ENCODE results near the gene NTHL1.

DNA sequence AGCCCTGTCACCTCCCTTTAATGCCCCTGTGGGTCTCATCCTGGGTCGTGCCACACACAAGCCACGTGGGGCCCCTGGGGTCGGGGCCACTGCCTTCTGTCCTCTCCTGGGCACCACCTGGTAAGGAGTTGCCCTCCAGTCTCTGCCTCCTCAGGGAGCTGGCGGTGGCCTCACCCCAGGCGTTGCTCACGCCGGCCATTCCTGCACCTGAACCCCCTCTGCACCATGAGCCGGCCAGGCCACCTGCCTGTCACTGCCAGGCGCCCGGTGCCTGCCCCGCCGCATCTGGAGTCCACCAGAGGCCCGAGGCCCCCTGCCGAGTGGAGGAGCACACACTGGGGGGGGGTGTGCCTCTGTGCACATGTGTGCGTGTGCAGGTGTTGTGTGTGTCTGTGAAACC is 10.5 kb downstream of the NTHL1 start:
- TF ChIP-seq, protein P1, sequence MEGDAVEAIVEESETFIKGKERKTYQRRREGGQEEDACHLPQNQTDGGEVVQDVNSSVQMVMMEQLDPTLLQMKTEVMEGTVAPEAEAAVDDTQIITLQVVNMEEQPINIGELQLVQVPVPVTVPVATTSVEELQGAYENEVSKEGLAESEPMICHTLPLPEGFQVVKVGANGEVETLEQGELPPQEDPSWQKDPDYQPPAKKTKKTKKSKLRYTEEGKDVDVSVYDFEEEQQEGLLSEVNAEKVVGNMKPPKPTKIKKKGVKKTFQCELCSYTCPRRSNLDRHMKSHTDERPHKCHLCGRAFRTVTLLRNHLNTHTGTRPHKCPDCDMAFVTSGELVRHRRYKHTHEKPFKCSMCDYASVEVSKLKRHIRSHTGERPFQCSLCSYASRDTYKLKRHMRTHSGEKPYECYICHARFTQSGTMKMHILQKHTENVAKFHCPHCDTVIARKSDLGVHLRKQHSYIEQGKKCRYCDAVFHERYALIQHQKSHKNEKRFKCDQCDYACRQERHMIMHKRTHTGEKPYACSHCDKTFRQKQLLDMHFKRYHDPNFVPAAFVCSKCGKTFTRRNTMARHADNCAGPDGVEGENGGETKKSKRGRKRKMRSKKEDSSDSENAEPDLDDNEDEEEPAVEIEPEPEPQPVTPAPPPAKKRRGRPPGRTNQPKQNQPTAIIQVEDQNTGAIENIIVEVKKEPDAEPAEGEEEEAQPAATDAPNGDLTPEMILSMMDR (conservative IDR thresholded peaks at IDR 0.05) = no peak
- no peak for TF ChIP-seq ZFX (IDR thresholded peaks at IDR 0.05)
